GM18498 (cell line): Measurements from ENCODE around the gene PIK3IP1.

Experiments used
- ATAC-seq: cut with Tn5 transposase; IDR thresholded peaks from one replicate; pipeline ENCODE4 v1.9.1; 2021; ENCODE audit warnings: mild to moderate bottlenecking, moderate library complexity; ENCODE audit not compliant: unreplicated experiment

PIK3IP1 gene

DNA sequence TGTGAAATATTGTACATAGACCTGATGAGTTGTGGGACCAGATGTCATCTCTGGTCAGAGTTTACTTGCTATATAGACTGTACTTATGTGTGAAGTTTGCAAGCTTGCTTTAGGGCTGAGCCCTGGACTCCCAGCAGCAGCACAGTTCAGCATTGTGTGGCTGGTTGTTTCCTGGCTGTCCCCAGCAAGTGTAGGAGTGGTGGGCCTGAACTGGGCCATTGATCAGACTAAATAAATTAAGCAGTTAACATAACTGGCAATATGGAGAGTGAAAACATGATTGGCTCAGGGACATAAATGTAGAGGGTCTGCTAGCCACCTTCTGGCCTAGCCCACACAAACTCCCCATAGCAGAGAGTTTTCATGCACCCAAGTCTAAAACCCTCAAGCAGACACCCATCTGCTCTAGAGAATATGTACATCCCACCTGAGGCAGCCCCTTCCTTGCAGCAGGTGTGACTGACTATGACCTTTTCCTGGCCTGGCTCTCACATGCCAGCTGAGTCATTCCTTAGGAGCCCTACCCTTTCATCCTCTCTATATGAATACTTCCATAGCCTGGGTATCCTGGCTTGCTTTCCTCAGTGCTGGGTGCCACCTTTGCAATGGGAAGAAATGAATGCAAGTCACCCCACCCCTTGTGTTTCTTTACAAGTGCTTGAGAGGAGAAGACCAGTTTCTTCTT, 12.3 kb downstream of the PIK3IP1 start:
- ATAC-seq = no peak

DNA sequence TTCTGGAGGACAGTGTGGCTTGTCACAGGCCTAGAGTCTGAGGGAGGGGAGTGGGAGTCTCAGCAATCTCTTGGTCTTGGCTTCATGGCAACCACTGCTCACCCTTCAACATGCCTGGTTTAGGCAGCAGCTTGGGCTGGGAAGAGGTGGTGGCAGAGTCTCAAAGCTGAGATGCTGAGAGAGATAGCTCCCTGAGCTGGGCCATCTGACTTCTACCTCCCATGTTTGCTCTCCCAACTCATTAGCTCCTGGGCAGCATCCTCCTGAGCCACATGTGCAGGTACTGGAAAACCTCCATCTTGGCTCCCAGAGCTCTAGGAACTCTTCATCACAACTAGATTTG, 13.0 kb downstream of the PIK3IP1 start:
- ATAC-seq = no peak

DNA sequence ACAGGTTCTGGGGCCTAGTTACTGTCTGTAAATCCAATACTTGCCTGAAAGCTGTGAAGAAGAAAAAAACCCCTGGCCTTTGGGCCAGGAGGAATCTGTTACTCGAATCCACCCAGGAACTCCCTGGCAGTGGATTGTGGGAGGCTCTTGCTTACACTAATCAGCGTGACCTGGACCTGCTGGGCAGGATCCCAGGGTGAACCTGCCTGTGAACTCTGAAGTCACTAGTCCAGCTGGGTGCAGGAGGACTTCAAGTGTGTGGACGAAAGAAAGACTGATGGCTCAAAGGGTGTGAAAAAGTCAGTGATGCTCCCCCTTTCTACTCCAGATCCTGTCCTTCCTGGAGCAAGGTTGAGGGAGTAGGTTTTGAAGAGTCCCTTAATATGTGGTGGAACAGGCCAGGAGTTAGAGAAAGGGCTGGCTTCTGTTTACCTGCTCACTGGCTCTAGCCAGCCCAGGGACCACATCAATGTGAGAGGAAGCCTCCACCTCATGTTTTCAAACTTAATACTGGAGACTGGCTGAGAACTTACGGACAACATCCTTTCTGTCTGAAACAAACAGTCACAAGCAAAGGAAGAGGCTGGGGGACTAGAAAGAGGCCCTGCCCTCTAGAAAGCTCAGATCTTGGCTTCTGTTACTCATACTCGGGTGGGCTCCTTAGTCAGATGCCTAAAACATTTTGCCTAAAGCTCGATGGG, 13.5 kb downstream of the PIK3IP1 start:
- ATAC-seq = no peak

DNA sequence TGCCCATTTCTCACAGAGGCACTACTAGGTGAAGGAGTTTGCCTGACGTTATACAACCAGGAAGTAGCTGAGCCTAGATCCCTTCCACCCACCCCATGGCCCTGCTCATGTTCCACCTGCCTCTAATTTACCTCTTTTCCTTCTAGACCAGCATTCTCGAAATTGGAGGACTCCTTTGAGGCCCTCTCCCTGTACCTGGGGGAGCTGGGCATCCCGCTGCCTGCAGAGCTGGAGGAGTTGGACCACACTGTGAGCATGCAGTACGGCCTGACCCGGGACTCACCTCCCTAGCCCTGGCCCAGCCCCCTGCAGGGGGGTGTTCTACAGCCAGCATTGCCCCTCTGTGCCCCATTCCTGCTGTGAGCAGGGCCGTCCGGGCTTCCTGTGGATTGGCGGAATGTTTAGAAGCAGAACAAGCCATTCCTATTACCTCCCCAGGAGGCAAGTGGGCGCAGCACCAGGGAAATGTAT, 14.1 kb downstream of the PIK3IP1 start:
- ATAC-seq = no peak

DNA sequence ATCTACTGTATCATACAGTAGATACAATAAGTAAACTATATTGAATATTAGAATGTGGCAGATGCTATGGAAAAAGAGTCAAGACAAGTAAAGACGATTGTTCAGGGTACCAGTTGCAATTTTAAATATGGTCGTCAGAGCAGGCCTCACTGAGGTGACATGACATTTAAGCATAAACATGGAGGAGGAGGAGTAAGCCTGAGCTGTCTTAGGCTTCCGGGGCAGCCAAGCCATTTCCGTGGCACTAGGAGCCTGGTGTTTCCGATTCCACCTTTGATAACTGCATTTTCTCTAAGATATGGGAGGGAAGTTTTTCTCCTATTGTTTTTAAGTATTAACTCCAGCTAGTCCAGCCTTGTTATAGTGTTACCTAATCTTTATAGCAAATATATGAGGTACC, 14.5 kb downstream of the PIK3IP1 start:
- ATAC-seq = no peak

DNA sequence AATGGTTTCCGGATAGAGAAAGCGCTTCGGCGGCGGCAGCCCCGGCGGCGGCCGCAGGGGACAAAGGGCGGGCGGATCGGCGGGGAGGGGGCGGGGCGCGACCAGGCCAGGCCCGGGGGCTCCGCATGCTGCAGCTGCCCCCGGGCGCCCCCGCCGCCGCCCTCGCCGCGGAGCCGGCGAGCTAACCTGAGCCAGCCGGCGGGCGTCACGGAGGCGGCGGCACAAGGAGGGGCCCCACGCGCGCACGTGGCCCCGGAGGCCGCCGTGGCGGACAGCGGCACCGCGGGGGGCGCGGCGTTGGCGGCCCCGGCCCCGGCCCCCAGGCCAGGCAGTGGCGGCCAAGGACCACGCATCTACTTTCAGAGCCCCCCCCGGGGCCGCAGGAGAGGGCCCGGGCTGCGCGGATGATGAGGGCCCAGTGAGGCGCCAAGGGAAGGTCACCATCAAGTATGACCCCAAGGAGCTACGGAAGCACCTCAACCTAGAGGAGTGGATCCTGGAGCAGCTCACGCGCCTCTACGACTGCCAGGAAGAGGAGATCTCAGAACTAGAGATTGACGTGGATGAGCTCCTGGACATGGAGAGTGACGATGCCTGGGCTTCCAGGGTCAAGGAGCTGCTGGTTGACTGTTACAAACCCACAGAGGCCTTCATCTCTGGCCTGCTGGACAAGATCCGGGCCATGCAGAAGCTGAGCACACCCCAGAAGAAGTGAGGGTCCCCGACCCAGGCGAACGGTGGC, 15.7 kb downstream of the PIK3IP1 start:
- no peak for ATAC-seq

DNA sequence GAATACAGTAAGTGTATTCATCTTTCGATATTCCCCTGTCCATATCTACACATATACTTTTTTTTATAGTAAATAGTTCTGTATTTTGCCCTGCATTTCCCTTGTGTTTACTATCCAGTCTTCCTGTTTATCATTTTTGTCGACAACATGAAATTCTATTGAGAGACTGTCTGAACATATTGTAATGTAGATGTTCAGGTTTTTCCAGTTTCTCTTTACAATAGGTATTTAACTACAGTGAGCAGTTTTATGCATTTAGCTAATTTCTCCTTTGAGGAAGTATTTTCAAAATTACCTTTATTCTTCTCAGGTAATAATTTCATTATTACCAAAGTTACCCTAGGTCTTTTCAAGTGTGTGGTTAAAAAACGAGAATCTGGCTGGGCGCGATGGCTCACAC, 16.7 kb downstream of the PIK3IP1 start:
- no peak for ATAC-seq

DNA sequence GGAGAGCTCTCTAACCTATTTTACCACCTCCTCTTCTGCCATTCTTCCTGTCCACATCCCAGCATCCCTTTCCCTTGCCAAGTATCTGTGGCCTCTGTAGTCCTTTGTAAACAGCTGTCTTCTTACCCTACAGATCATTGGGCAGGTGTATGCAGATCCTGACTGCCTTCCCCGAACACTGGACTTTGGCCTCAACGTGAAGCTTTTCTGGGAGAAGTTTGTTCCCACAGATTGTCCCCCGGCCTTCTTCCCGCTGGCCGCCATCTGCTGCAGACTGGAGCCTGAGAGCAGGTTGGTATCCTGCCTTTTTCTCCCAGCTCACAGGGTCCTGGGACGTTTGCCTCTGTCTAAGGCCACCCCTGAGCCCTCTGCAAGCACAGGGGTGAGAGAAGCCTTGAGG, 17.3 kb downstream of the PIK3IP1 start:
- no peak for ATAC-seq

DNA sequence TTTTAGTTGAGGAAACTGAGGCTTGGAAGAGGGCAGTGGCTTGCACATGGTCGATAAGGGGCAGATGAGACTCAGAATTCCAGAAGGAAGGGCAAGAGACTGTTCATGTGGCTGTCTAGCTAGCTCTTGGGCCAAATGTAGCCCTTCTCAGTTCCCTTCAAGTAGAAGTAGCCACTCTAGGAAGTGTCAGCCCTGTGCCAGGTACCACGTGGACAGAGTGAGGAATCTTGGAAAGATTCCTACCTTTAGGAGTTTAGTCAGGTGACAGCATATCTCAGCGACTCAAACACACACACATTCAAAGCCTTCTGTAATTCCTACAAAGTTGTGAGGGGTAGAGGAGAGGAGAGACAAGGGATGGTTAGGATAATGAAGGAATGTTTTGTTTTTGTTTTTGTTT, 18.3 kb downstream of the PIK3IP1 start:
- no peak for ATAC-seq

DNA sequence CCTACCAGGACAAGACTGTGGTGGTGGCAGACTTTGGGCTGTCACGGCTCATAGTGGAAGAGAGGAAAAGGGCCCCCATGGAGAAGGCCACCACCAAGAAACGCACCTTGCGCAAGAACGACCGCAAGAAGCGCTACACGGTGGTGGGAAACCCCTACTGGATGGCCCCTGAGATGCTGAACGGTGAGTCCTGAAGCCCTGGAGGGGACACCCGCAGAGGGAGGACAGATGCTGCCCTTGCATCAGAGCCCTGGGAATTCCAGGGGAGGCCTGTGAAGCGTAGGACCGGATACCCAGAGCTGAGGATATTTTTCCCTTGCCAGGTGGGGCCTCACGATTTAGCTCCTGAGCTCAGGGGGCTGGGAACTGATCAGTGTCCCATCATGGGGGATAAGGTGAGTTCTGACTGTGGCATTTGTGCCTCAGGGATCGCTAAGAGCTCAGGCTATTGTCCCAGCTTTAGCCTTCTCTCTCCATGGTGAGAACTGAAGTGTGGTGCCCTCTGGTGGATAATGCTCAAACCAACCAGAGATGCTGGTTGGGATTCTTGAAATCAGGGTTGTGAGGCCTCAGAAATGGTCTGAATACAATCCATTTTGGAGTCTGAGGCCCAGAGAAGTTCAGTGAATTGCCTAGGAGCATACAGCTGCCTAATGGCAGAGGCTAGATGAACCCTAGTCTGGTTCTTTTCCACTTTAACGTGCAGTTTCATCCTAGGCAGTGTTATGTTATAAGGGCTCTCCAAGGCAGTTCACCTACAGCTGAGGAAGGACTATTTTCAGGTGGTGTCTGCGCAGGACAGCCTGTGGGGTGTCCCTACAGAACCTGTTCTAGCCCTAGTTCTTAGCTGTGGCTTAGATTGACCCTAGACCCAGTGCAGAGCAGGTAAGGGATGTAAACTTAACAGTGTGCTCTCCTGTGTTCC, 19.5 kb downstream of the PIK3IP1 start:
- ATAC-seq = no peak

DNA sequence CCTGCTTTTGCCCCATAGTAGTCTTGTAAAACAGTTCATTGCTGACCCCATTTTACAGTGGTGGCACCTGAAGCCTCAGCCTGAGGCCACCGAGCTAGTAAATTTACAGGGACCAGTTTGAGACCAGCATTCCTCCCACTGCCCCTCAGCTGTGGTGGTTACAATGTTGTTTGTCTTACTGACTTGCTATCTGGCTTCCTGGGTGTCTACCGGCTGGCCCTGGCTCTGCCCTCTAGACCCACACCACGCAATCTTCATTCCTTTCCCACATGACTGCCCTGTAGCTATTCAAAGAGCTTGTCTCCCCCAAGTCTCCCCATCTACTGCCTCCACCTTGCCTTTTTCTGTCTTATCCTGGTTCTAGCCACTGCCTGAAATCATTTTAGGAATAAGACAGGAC, 20.8 kb downstream of the PIK3IP1 start:
- no peak for ATAC-seq

DNA sequence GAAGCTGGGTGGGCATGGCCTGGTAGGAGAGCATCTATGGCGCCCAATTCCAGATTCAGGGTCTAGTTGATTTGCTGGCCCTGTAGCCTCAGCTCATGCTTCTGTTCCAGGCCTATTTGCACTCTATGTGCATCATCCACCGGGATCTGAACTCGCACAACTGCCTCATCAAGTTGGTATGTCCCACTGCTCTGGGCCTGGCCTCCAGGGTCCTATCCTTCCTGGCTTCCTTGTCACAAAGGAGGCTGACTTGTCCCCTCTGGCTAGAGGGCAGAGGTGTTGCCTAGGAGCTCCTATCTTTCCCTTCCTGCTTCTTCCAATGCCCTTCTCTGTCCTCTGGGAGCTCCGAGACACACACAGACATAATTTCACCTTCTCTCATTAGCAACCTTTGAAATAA, 21.3 kb downstream of the PIK3IP1 start:
- no peak for ATAC-seq

DNA sequence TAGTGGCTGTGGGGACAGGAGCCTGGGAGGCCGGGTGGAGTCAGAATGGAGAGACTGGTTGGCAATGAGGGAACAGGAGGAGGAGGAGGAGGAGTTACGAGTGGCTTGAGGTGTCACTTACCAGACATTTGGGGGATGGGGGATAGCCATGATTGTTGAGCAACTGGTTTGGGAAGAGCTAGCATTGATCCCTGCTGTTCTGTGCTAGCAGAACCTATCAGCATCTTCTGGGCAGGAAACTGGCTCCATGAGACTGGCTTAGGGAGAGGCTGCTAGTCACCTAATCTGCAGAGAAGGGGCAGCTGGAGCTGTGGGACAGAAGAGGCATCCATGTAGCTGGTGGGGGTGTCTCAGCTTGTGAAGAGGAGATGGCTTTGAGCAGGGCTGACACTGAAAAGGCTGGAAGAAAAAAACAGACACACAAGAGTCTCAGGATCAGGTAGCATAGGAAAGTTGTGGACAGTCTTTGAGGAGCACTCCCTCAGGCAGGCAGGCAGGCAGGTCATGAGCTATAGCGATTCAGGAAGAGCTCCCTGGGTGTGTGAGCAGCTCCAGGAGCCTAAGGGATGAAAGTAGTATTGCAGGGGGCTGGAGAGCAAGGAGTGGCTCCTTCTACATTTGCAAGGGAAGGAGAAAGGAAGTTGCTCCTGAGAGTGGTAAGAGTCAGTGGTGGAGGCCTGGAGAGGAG, 22.3 kb downstream of the PIK3IP1 start:
- ATAC-seq = no peak

DNA sequence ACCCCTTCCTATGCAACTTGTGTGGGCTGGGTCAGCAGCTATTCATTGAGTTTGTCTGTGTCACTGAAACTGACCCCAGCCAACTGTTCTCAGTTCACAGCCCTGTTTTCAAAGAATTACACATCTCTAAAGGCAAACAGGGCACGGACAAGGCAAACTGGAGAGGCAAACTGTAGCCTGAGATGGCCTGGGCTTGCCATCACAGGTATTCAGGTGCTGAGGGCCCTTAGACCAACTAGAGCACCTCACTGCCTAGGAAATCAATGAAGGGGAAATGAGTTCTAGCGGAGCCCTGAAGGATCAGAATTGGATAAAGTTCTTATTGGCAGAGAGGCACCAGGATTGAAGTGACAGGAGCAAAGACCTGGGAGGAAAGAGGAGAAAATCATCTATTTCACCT, 24.0 kb downstream of the PIK3IP1 start:
- ATAC-seq = no peak

DNA sequence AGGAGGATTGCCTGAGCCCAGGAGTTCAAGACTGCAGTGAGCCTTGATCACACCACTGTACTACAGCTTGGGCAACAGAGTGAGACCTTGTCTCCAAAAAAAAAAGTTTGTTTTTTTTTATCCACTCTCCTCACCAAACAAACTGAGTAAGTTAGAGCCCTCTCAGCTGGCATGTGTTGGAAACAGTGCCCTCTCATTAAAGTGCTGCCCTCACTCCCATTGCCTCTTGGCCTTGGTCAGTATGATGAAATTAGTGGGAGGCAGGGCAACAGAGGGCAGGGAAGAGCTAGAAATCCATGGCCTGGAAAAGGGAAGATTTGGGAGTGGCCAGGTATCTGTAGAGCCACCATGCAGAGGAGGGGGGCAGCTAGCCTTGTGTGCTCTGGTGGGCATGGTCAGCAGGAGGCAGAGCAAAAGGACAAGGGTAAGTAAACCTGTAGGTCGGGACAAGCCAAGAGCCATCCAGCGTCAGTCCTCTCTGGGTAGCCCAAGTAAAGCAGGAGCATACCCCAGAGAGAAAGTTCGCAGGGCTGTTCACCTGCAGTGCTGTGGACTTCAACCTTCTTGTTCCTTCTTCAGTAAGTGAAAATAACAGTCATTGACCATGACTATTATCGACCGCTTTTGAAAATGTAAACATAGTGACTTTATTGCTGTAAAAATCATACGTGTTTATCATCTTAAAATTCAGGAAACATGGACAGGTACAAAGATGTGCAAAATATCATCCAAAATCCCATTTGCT, 28.2 kb downstream of the PIK3IP1 start:
- no peak for ATAC-seq

DNA sequence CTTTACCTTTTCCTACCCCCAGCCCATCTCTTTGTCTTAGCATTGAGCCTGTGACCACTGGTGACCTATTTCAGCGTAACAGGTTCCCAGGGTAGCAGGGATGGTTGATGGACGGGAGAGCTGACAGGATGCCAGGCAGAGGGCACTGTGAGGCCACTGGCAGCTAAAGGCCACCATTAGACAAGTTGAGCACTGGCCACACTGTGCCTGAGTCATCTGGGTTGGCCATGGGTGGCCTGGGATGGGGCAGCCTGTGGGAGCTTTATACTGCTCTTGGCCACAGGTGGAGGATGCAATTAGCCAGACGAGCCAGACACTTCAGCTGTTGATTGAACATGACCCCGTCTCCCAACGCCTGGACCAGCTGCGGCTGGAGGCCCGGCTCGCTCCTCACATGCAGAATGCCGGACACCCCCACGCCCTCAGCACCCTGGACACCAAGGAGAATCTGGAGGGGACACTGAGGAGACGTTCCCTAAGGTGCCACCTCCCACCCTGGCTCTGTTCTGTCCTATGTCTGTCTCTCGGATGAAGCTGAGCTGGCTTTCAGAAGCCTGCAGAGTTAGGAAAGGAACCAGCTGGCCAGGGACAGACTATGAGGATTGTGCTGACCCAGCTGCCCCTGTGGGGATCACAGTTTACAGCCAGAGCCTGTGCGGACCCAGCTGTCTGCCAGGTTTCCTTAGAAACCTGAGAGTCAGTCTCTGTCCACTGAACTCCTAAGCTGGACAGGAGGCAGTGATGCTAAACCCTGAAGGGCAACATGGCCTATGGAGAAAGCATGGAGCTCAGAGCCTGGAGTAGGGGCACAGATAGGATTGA, 29.8 kb downstream of the PIK3IP1 start:
- no peak for ATAC-seq

DNA sequence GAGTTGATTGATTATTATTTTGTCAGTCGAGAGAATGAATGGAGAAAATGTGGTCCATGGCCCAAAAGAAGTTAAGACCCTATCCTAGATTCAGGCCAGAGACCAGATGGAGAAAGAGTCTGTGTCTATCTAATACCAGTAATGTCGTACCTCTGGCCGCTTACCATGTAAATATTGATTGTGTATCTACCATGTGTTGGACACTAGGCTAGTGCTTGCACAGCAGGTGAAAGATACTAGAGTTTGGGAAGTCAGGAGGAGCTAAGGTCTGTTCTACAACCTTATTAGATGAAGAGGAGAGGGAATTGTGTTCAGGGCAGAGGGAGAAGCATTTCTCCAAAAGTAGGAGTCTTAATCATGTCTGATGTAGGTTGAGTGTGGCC, 31.8 kb downstream of the PIK3IP1 start:
- ATAC-seq = no peak

DNA sequence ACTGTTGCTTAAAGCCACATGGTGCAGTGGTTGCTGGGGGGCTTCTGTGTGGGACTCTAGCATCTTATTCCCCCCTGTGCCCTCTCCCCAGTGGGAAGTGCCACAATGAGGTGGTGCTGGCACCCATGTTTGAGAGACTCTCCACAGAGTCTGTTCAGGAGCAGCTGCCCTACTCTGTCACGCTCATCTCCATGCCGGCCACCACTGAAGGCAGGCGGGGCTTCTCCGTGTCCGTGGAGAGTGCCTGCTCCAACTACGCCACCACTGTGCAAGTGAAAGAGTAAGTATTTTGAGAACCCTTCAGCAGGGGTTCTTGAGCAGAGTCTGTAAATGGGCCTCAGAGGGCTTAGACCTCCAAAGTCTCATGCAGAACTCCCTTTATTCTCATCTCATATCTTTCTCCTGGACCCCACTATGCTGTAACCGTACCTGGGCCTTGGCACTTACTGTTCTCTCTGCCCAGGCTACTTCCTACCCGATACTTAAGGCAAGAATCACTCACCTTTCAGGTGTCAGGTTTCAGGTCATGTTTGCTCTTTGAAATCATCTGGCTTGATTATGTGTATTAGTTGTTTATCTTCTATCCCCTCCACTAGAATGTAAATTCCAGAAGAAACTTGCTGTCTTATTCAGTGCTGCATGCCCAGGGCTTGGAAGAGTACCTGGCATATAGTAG, 32.4 kb downstream of the PIK3IP1 start:
- ATAC-seq = no peak
